HPDE6-E6E7 (cell line): ENCODE measurements around the gene TP63.

Experiments
- DNase-seq: peaks from one replicate; pipeline ENCODE4 v3.0.0; 2011; ENCODE audit warnings: missing footprints; ENCODE audit errors: extremely low spot score

Gene TP63

GRCh38 chr3:189813647-189814240 lies 182.6 kb downstream of the TP63 start:
- no peak for DNase-seq

- DNase-seq, result no peak
Measured at GRCh38 chr3:189820365-189820720, 189.2 kb downstream of the TP63 start.

GRCh38 chr3:189821262-189821661 lies 190.1 kb downstream of the TP63 start:
- no peak for DNase-seq

GRCh38 chr3:189822726-189823125 lies 191.5 kb downstream of the TP63 start:
- DNase-seq, result no peak

GRCh38 chr3:189824629-189825312 lies 193.6 kb downstream of the TP63 start:
- peak; percentile 77 for DNase-seq

- DNase-seq, result no peak
Measured at GRCh38 chr3:189826566-189826965, 195.4 kb downstream of the TP63 start.

GRCh38 chr3:189827108-189827507 lies 195.9 kb downstream of the TP63 start:
- DNase-seq, result no peak

- DNase-seq, result no peak
Measured at GRCh38 chr3:189830401-189830800, 199.2 kb downstream of the TP63 start.

GRCh38 chr3:189833266-189833665 lies 202.1 kb downstream of the TP63 start:
- no peak for DNase-seq

- peak; percentile 41 for DNase-seq
Measured at GRCh38 chr3:189833996-189834395, 202.8 kb downstream of the TP63 start.

GRCh38 chr3:189834462-189834861 lies 203.3 kb downstream of the TP63 start:
- no peak for DNase-seq

- no peak for DNase-seq
Measured at GRCh38 chr3:189836795-189837194, 205.6 kb downstream of the TP63 start.

- DNase-seq, result no peak
Measured at GRCh38 chr3:189838291-189838690, 207.1 kb downstream of the TP63 start.

- DNase-seq, result no peak
Measured at GRCh38 chr3:189839576-189839975, 208.4 kb downstream of the TP63 start.

- peak; percentile 58 for DNase-seq
Measured at GRCh38 chr3:189841473-189842205, 210.4 kb downstream of the TP63 start.

- no peak for DNase-seq
Measured at GRCh38 chr3:189842681-189843602, 211.8 kb downstream of the TP63 start.

- DNase-seq, result no peak
Measured at GRCh38 chr3:189845069-189845468, 213.9 kb downstream of the TP63 start.

GRCh38 chr3:189848395-189849040 lies 217.3 kb downstream of the TP63 start:
- no peak for DNase-seq

- DNase-seq, result no peak
Measured at GRCh38 chr3:189849262-189849661, 218.1 kb downstream of the TP63 start.

- DNase-seq, result no peak
Measured at GRCh38 chr3:189851682-189852081, 220.5 kb downstream of the TP63 start.

GRCh38 chr3:189853906-189854305 lies 222.7 kb downstream of the TP63 start:
- DNase-seq, result no peak
